SK-N-SH (cell line): ENCODE results near the gene ATAD1. TPM values are rescaled to one million over a fixed set of nuclear protein-coding genes. Genes with fewer than 3 reads are reported as not detected.

Experiments used
- CTCF ChIA-PET: fragments of 300-600, 350-600 bp; formaldehyde crosslinking; extraction: SDS; loops from one replicate; lab custom pipeline; 2021; lab: Yijun Ruan, JAX
- POLR2A ChIA-PET: fragments of 350-600 bp; sonication (Branson Sonifier 250); formaldehyde crosslinking; extraction: SDS; loops from one replicate; lab custom pipeline; 2020; ENCODE audit warnings: antibody characterized with exemption, inconsistent platforms; lab: Yijun Ruan, JAX
- DNase-seq: peaks from one replicate; pipeline ENCODE4 v3.0.0; 2012
- H2AFZ ChIP-seq: fragments of 200-600 bp; sonication (generic); 2 replicates; pipeline ENCODE4 v1.8.1; 2016; ENCODE audit warnings: antibody characterized with exemption, mild to moderate bottlenecking, low read depth
- H3F3A ChIP-seq: fragments of 200-600 bp; sonication (generic); replicated peaks from 2 replicates; pipeline ENCODE3; 2016; ENCODE audit warnings: antibody characterized with exemption, mild to moderate bottlenecking; ENCODE audit not compliant: insufficient read depth
- H3K27ac ChIP-seq, 2 experiments: fragments of 200-500 bp in 1 of 2; fragments of 200-600 bp in 1 of 2; sonication (Bioruptor generic) in 1 of 2; sonication (generic), shearing (Covaris generic) in 1 of 2; 2 replicates each; pipeline versions ENCODE4 v1.5.1 to v1.6.1; 2014 to 2016; ENCODE audit warnings: low read depth in 2 of 2, inconsistent platforms in 1 of 2, low read length in 1 of 2, mild to moderate bottlenecking in 1 of 2, mixed read lengths in 1 of 2
- H3K27me3 ChIP-seq: fragments of 200-600 bp; sonication (generic), shearing (Covaris generic); 2 replicates; pipeline ENCODE4 v1.6.1; 2016; ENCODE audit warnings: mixed run types; ENCODE audit not compliant: insufficient read depth
- H3K36me3 ChIP-seq, 2 experiments: fragments of 200-500 bp in 1 of 2; fragments of 200-600 bp in 1 of 2; sonication (Bioruptor generic) in 1 of 2; sonication (generic) in 1 of 2; replicated peaks in 1 of 2; 2 replicates each; pipeline versions ENCODE3 to v1.5.1; 2014 to 2016; ENCODE audit warnings: low read length in 1 of 2, mild to moderate bottlenecking in 1 of 2; ENCODE audit not compliant: insufficient read depth in 2 of 2, control insufficient read depth in 1 of 2
- H3K4me1 ChIP-seq, 2 experiments: fragments of 200-500 bp in 1 of 2; fragments of 200-600 bp in 1 of 2; sonication (Bioruptor generic) in 1 of 2; sonication (generic), shearing (Covaris generic) in 1 of 2; 2 replicates each; pipeline versions ENCODE4 v1.5.1 to v1.6.1; 2014 to 2016; ENCODE audit warnings: low read depth in 1 of 2, low read length in 1 of 2, mixed run types in 1 of 2; ENCODE audit not compliant: insufficient read depth in 2 of 2, control insufficient read depth in 1 of 2
- H3K4me2 ChIP-seq: fragments of 200-600 bp; sonication (generic), shearing (Covaris generic); 2 replicates; pipeline ENCODE4 v1.6.1; 2017; ENCODE audit warnings: mixed run types
- H3K4me3 ChIP-seq, 2 experiments: fragments of 200-500 bp in 1 of 2; fragments of 200-600 bp in 1 of 2; sonication (Bioruptor generic) in 1 of 2; sonication (generic), shearing (Covaris generic) in 1 of 2; 2 replicates each; pipeline versions ENCODE4 v1.5.1 to v1.8.1; 2014 to 2016; ENCODE audit warnings: low read depth in 2 of 2, inconsistent platforms in 1 of 2, low read length in 1 of 2, mild to moderate bottlenecking in 1 of 2, mixed read lengths in 1 of 2, moderate library complexity in 1 of 2
- H3K79me2 ChIP-seq: fragments of 200-600 bp; sonication (generic); 2 replicates; pipeline ENCODE4 v1.8.1; 2017; ENCODE audit warnings: mild to moderate bottlenecking; ENCODE audit not compliant: insufficient read depth
- H3K9ac ChIP-seq: fragments of 200-600 bp; sonication (generic); 2 replicates; pipeline ENCODE4 v1.6.1; 2017; ENCODE audit warnings: mixed run types
- H3K9me2 ChIP-seq: fragments of 200-600 bp; sonication (generic); 2 replicates; pipeline ENCODE4 v1.6.1; 2017; ENCODE audit warnings: mixed run types
- H3K9me3 ChIP-seq: fragments of 200-600 bp; sonication (generic); 2 replicates; pipeline ENCODE4 v1.6.1; 2017; ENCODE audit warnings: mixed run types, mild to moderate bottlenecking, moderate library complexity
- H4K20me1 ChIP-seq: fragments of 200-600 bp; sonication (generic); 2 replicates; pipeline ENCODE4 v1.6.1; 2017; ENCODE audit warnings: mild to moderate bottlenecking, mixed run types; ENCODE audit not compliant: insufficient read depth
- POLR2AphosphoS5 ChIP-seq: IDR thresholded peaks from 2 replicates; pipeline ENCODE4 v1.6.1; 2012; ENCODE audit warnings: low read depth, low read length
- RCOR1 ChIP-seq: fragments of 150-350 bp; IDR thresholded peaks from 2 replicates; pipeline ENCODE4 v1.6.1; 2017; ENCODE audit warnings: antibody characterized with exemption, low read length
- TCF12 ChIP-seq: IDR thresholded peaks from 2 replicates; pipeline ENCODE4 v1.4.0; 2012
- WGBS: methylation state at CpG from one replicate; pipeline ENCODE4 v1.1.6; 2017; ENCODE audit warnings: low lambda C conversion rate; 5-methylcytosine and 5-hydroxymethylcytosine counted together
- polyA plus RNA-seq, 3 experiments: library from polyadenylated mRNA; depleted of rRNA; stranded (reverse); fragments of >200 nt; gene quantifications; 2 replicates each; pipeline ENCODE4 v1.2.3, GENCODE V29; 2012
- TF ChIP-seq, protein P1 (sequence below): IDR thresholded peaks from 2 replicates; pipeline ENCODE4; 2012
- TF ChIP-seq, protein P2 (sequence below): IDR thresholded peaks from 2 replicates; pipeline ENCODE4 v1.6.1; 2012; ENCODE audit warnings: mild to moderate bottlenecking, low read depth, low read length, moderate library complexity
- TF ChIP-seq, protein P3 (sequence below): IDR thresholded peaks from 2 replicates; pipeline ENCODE4 v1.4.0; 2012; ENCODE audit warnings: low read depth
- TF ChIP-seq, protein P4 (sequence below): fragments of 150-350 bp; IDR thresholded peaks from 2 replicates; pipeline ENCODE4 v1.6.1; 2016; ENCODE audit warnings: mild to moderate bottlenecking, low read depth, low read length
- TF ChIP-seq, protein P5 (sequence below): fragments of 200-600 bp; sonication (generic); IDR thresholded peaks from 2 replicates; pipeline ENCODE4 v1.6.1; 2017; ENCODE audit warnings: antibody characterized with exemption, mild to moderate bottlenecking, moderate library complexity

Gene ATAD1
- polyA plus RNA-seq, 1 of the 3 experiments (the other 2 are of a cell fraction) = 13.5 TPM

DNA sequence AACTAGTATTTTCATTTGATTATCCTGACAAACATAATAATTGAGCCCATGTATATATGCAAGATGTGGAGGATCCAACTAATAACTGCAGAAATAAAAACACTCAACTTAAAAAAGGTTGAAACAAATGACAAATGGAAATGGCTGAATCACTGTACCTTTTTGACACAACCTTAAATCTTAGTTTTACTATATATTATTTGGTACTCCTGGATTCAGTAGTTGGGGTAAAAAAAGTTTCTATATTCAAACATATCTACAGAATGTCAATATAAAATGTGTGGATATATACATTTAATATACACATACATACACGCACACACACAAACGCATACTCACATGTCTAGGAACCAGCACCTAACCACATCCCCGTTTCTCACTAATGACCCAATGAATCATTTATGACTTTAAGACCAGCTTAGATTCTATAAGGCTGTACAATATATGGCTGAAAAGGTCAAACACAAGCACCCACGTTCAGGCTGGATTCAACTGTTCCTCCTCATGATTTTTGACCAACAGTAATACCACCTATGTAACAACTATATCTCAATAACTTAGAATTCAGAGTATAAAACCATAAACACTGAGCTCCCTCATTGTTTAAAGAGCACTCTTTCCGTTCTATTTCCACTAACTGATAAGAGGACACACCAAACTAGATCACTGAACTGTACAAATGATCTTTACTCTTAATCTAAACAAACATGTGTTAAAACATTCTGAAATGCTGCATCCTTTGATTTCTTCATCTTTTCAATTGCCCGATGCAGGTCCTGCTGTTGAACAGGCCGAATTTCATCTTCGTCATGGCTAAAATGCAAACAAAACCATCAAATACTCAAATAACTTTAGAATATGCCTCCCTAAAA is 63.8 kb downstream of the ATAD1 start:
- H3K4me3 ChIP-seq = no peak overlapping the region
- 95% methylated on average over 8 of the region's 8 CpGs for WGBS
- H3K9me3 ChIP-seq = no peaks in the 10 kb centered on the region
- H2AFZ ChIP-seq = no peak overlapping the region
- no peaks in the 10 kb centered on the region for H4K20me1 ChIP-seq
- no peaks in the 10 kb centered on the region for H3K27me3 ChIP-seq
- TF ChIP-seq, protein P1, sequence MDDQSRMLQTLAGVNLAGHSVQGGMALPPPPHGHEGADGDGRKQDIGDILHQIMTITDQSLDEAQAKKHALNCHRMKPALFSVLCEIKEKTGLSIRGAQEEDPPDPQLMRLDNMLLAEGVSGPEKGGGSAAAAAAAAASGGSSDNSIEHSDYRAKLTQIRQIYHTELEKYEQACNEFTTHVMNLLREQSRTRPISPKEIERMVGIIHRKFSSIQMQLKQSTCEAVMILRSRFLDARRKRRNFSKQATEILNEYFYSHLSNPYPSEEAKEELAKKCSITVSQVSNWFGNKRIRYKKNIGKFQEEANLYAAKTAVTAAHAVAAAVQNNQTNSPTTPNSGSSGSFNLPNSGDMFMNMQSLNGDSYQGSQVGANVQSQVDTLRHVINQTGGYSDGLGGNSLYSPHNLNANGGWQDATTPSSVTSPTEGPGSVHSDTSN = no peak
- TF ChIP-seq, protein P2, sequence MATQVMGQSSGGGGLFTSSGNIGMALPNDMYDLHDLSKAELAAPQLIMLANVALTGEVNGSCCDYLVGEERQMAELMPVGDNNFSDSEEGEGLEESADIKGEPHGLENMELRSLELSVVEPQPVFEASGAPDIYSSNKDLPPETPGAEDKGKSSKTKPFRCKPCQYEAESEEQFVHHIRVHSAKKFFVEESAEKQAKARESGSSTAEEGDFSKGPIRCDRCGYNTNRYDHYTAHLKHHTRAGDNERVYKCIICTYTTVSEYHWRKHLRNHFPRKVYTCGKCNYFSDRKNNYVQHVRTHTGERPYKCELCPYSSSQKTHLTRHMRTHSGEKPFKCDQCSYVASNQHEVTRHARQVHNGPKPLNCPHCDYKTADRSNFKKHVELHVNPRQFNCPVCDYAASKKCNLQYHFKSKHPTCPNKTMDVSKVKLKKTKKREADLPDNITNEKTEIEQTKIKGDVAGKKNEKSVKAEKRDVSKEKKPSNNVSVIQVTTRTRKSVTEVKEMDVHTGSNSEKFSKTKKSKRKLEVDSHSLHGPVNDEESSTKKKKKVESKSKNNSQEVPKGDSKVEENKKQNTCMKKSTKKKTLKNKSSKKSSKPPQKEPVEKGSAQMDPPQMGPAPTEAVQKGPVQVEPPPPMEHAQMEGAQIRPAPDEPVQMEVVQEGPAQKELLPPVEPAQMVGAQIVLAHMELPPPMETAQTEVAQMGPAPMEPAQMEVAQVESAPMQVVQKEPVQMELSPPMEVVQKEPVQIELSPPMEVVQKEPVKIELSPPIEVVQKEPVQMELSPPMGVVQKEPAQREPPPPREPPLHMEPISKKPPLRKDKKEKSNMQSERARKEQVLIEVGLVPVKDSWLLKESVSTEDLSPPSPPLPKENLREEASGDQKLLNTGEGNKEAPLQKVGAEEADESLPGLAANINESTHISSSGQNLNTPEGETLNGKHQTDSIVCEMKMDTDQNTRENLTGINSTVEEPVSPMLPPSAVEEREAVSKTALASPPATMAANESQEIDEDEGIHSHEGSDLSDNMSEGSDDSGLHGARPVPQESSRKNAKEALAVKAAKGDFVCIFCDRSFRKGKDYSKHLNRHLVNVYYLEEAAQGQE = no peak
- TF ChIP-seq RCOR1 (no peak), POLR2AphosphoS5 (no peak), TCF12 (no peak)
- TF ChIP-seq, protein P3, sequence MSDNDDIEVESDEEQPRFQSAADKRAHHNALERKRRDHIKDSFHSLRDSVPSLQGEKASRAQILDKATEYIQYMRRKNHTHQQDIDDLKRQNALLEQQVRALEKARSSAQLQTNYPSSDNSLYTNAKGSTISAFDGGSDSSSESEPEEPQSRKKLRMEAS = no peak
- TF ChIP-seq, protein P4, sequence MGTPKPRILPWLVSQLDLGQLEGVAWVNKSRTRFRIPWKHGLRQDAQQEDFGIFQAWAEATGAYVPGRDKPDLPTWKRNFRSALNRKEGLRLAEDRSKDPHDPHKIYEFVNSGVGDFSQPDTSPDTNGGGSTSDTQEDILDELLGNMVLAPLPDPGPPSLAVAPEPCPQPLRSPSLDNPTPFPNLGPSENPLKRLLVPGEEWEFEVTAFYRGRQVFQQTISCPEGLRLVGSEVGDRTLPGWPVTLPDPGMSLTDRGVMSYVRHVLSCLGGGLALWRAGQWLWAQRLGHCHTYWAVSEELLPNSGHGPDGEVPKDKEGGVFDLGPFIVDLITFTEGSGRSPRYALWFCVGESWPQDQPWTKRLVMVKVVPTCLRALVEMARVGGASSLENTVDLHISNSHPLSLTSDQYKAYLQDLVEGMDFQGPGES = no peak
- TF ChIP-seq, protein P5, sequence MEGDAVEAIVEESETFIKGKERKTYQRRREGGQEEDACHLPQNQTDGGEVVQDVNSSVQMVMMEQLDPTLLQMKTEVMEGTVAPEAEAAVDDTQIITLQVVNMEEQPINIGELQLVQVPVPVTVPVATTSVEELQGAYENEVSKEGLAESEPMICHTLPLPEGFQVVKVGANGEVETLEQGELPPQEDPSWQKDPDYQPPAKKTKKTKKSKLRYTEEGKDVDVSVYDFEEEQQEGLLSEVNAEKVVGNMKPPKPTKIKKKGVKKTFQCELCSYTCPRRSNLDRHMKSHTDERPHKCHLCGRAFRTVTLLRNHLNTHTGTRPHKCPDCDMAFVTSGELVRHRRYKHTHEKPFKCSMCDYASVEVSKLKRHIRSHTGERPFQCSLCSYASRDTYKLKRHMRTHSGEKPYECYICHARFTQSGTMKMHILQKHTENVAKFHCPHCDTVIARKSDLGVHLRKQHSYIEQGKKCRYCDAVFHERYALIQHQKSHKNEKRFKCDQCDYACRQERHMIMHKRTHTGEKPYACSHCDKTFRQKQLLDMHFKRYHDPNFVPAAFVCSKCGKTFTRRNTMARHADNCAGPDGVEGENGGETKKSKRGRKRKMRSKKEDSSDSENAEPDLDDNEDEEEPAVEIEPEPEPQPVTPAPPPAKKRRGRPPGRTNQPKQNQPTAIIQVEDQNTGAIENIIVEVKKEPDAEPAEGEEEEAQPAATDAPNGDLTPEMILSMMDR = no peak
- H3F3A ChIP-seq = peaks cover 45% of the 10 kb centered on the region
- POLR2A ChIA-PET = no interaction called here
- peaks cover 8 to 15% of the 10 kb centered on the region in 2 experiments; a peak in 3 of 4 replicates for H3K4me1 ChIP-seq
- no peak overlapping the region for H3K4me2 ChIP-seq
- CTCF ChIA-PET = interaction anchor here (0.8 kb wide), 1 partner anchor 21 kb away, joined by 3 read pairs; no protein-coding TSS in a partner anchor
- no peak overlapping the region for H3K9ac ChIP-seq
- no peak overlapping the region for H3K27ac ChIP-seq
- H3K36me3 ChIP-seq = peaks cover 60 to 65% of the 10 kb centered on the region in 2 experiments
- no peaks in the 10 kb centered on the region for H3K9me2 ChIP-seq
- DNase-seq = no peak
- no peaks in the 10 kb centered on the region for H3K79me2 ChIP-seq
